Endothelial cell (in vitro differentiated cells): ENCODE results near the gene ESF1. TPM values are rescaled to one million over a fixed set of nuclear protein-coding genes. Genes with fewer than 3 reads are reported as not detected.

Experiments
- DNase-seq: peaks from one replicate; pipeline ENCODE4 v3.0.0; 2021; ENCODE audit warnings: low spot score
- H3K27ac Mint-ChIP-seq: one replicate; pipeline ENCODE4 v1.8.0; 2021; ENCODE audit warnings: mixed read lengths, inconsistent platforms; ENCODE audit not compliant: unreplicated experiment
- H3K27me3 Mint-ChIP-seq: one replicate; pipeline ENCODE4 v1.8.0; 2021; ENCODE audit warnings: mild to moderate bottlenecking, moderate library complexity, mixed read lengths, inconsistent platforms; ENCODE audit not compliant: unreplicated experiment
- H3K36me3 Mint-ChIP-seq: one replicate; pipeline ENCODE4 v1.8.0; 2021; ENCODE audit warnings: mild to moderate bottlenecking, low read depth, mixed read lengths, inconsistent platforms; ENCODE audit not compliant: unreplicated experiment
- H3K4me1 Mint-ChIP-seq: one replicate; pipeline ENCODE4 v1.8.0; 2021; ENCODE audit warnings: mild to moderate bottlenecking, mixed read lengths, inconsistent platforms; ENCODE audit not compliant: unreplicated experiment
- H3K4me3 Mint-ChIP-seq: one replicate; pipeline ENCODE4 v1.8.0; 2021; ENCODE audit warnings: mild to moderate bottlenecking, mixed read lengths, inconsistent platforms; ENCODE audit not compliant: unreplicated experiment
- H3K9me3 Mint-ChIP-seq: one replicate; pipeline ENCODE4 v1.8.0; 2021; ENCODE audit warnings: mixed read lengths, inconsistent platforms; ENCODE audit not compliant: unreplicated experiment
- CTCF ChIP-seq: fragments of 200-600 bp; sonication (generic); IDR thresholded peaks from one replicate; pipeline ENCODE4 v1.5.0; 2021; ENCODE audit warnings: antibody characterized with exemption; ENCODE audit not compliant: unreplicated experiment
- total RNA-seq: library from RNA; stranded (reverse); fragmentation: NEBNext Ultra II Directional; extraction: Animal tissue kit (Norgen Biotek cat#: 25700); gene quantifications from one replicate; pipeline ENCODE4 v1.2.1, GENCODE V29; 2021; ENCODE audit not compliant: unreplicated experiment

The ESF1 gene
- total RNA-seq, 1 donor from 2014 or later = 11.6 TPM

GRCh38 chr20:13822459-13822858 is 37.7 kb upstream of the ESF1 start:
- no peak for TF ChIP-seq CTCF

GRCh38 chr20:13821876-13822275 is 37.2 kb upstream of the ESF1 start:
- H3K27me3 Mint-ChIP-seq = peaks cover 2% of the 10 kb centered on the region
- no peaks in the 10 kb centered on the region for H3K36me3 Mint-ChIP-seq
- no peak for DNase-seq
- no peak overlapping the region for H3K27ac Mint-ChIP-seq
- H3K4me3 Mint-ChIP-seq = no peak overlapping the region
- TF ChIP-seq CTCF = no peak
- peaks cover 4% of the 10 kb centered on the region for H3K4me1 Mint-ChIP-seq
- no peaks in the 10 kb centered on the region for H3K9me3 Mint-ChIP-seq

More at GRCh38 chr20:13822459-13822858, 37.7 kb upstream of the ESF1 start:
- no peak overlapping the region for H3K27ac Mint-ChIP-seq
- no peak overlapping the region for H3K4me3 Mint-ChIP-seq
- H3K36me3 Mint-ChIP-seq = no peaks in the 10 kb centered on the region
- H3K4me1 Mint-ChIP-seq = peaks cover 4% of the 10 kb centered on the region
- H3K27me3 Mint-ChIP-seq = peaks cover 2% of the 10 kb centered on the region
- DNase-seq = no peak
- no peaks in the 10 kb centered on the region for H3K9me3 Mint-ChIP-seq

- DNase-seq = no peak
- Mint-ChIP-seq H3K9me3 (no peaks in the 10 kb centered on the region), H3K27ac (no peak overlapping the region), H3K4me3 (no peak overlapping the region), H3K27me3 (peaks cover 2% of the 10 kb centered on the region), H3K36me3 (peaks cover 3% of the 10 kb centered on the region), H3K4me1 (peaks cover 4% of the 10 kb centered on the region)
- TF ChIP-seq CTCF = peak; percentile 89
These were observed 35.3 kb upstream of the ESF1 start for GRCh38 chr20:13819885-13820645.

- no peak for TF ChIP-seq CTCF
- H3K36me3 Mint-ChIP-seq = peaks cover 3% of the 10 kb centered on the region
- no peak overlapping the region for H3K27ac Mint-ChIP-seq
- H3K4me1 Mint-ChIP-seq = no peaks in the 10 kb centered on the region
- peaks cover 2% of the 10 kb centered on the region for H3K27me3 Mint-ChIP-seq
- no peak for DNase-seq
- H3K4me3 Mint-ChIP-seq = no peak overlapping the region
- no peaks in the 10 kb centered on the region for H3K9me3 Mint-ChIP-seq
These were observed 32.6 kb upstream of the ESF1 start for GRCh38 chr20:13817342-13817741.

GRCh38 chr20:13816757-13817156 is 32.0 kb upstream of the ESF1 start:
- peaks cover 2% of the 10 kb centered on the region for H3K27me3 Mint-ChIP-seq
- H3K4me3 Mint-ChIP-seq = no peak overlapping the region
- TF ChIP-seq CTCF = no peak
- peaks cover 3% of the 10 kb centered on the region for H3K36me3 Mint-ChIP-seq
- H3K27ac Mint-ChIP-seq = no peak overlapping the region
- H3K4me1 Mint-ChIP-seq = no peaks in the 10 kb centered on the region
- no peak for DNase-seq
- no peaks in the 10 kb centered on the region for H3K9me3 Mint-ChIP-seq
